GM19452 (cell line): ENCODE results near the gene TJP3.
"Not testable (repeated sequence)": the region's sequence is repeated elsewhere in the genome, so short reads cannot be mapped to it uniquely, and the experiment has no call there.

Experiments used
- ATAC-seq: cut with Tn5 transposase; IDR thresholded peaks from one replicate; pipeline ENCODE4 v1.9.1; 2021; ENCODE audit not compliant: unreplicated experiment

Gene TJP3

GRCh38 chr19:3765757-3766156, 57.6 kb downstream of the TJP3 start:
- not testable (repeated sequence) for ATAC-seq

DNA sequence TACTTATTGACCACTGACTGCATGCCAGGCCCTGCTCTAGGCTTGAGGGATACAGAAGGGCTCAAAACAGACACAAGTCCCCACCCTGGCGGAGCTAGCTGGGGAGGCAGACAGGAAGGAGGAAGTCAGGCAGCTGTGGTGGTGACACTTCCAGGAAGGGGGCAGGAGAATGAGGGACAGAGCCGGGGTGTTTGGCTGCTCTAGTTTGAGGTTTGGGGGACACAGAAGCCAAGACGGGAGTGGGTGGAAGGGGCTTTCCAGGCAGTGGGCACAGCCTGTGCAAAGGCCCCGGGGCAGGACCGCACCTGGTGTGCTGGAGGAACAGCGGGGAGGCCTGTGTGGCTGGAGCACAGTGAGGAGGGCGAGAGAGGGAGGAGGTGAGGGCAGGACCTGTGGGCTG, 58.3 kb downstream of the TJP3 start:
- no peak for ATAC-seq

DNA sequence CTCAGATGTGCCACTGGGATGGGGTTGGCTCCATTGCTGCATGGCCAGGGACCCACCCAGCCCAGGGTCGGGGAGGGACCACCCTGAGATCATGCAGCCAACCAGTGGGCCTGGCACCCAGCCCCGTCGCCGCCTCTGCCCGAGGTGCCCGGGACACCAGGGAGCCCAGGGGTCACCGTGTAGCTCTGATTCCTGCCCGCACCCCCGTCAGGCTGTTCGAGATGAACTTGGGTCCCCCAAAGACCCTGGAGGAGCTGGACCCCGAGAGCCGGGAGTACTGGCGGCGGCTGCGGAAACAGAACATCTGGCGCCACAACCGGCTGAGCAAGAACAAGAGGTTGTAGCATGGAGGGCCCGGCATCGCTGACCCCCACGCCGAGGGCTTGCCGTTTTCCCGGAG, 58.9 kb downstream of the TJP3 start:
- no peak for ATAC-seq

GRCh38 chr19:3768015-3768747, 60.0 kb downstream of the TJP3 start:
- ATAC-seq, result no peak

DNA sequence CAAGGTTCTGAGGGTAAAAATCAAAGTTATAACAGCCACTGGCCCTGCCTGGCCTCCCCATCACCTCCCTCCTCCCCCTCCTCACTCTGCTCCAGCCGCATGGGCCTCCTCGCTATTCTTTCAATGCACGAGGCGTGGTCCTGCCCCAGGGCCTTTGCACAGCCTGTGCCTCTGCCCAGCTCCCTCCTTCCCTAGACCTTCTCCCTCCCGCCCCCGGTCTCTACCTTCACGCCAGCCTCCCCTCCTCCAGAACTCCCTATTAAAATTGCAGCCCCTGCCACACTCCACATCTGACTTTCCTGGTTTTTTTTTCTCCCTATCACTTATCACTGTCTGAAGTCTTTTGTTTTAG, 60.5 kb downstream of the TJP3 start:
- no peak for ATAC-seq

DNA sequence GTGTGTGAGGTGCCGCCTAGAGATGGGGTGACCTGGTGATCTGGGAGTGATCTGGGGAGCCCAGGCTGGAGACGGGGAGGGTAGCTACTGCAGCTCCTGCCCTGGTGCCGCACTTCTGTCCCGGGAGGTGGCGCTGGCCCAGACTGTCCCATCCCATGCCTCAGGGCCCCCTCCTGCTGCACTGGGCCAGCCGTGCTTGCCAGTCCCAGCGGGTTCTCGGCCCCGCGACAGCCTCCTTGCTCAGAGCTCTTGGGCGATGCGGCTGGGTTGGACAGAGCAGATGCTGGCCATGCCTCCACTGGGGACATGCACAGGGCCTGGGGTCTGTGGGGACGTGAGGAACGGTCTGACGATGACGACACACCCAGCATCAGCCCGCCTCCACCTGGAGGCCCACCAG, 61.3 kb downstream of the TJP3 start:
- ATAC-seq, result no peak

GRCh38 chr19:3770136-3770999, 62.2 kb downstream of the TJP3 start:
- no peak for ATAC-seq

- no peak for ATAC-seq
Observed at GRCh38 chr19:3771000-3771905, 63.1 kb downstream of the TJP3 start.

GRCh38 chr19:3771906-3772455, 63.8 kb downstream of the TJP3 start, which contains the start of gene RAX2:
Gene RAX2, minus strand, starts transcription at chr19:3772228. Its CDS starts 486 bp downstream, at chr19:3771742.
- no peak for ATAC-seq

- no peak for ATAC-seq
Observed at GRCh38 chr19:3773814-3774515, 65.8 kb downstream of the TJP3 start.

DNA sequence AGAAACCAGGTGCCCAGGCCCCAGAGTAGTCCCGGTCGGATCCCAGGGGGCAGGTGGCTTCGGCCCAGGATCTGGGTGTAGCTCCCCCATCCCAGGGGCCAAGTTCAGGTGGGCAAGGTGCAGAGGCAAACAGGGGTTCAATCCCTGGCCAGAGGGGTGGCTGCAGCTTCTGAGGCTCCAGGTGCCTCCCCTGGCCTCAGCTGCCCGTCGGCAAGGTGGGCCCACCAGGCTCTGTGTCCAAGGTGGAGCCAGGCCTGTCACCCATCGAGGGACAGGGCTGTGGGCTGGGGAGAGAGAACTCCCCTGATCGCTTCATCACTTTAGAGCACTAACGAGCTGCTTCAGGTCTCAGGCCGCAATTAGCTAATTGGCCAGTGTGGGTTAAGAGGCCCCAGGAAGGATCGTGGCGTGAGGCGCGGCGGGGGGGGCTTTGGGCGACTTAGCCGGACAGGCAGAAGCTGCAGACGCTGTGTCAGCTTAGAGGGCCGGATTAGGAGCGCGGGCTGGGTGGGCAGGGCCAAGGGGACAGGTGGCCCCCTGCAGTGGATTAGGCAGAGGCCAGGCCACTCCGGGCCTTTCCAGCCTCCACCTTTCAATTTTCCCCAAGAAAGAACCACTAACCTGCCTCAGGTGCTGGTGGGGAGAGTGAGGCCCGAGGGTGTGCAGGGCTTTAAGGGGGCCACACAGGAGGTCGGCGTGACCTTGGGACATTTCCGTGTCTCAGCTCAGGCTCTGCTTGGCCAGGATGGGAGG, 66.6 kb downstream of the TJP3 start:
- no peak for ATAC-seq

DNA sequence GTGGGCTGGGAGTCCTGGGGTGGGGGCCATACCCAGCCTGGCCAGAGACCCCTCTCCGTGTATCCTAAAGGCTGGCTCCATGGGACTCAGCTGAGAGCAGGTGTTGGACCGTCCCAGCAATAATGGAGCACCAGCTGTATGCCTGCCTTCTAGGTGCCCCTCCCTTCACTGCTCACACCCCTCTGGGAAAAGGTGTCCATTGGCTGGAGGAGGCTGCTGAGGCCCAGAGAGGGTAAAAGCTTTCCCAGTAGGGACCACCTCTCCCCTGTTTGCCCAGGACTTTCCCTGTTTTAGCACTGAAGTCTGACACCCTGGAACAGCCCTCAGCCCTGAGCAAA, 67.2 kb downstream of the TJP3 start:
- no peak for ATAC-seq

DNA sequence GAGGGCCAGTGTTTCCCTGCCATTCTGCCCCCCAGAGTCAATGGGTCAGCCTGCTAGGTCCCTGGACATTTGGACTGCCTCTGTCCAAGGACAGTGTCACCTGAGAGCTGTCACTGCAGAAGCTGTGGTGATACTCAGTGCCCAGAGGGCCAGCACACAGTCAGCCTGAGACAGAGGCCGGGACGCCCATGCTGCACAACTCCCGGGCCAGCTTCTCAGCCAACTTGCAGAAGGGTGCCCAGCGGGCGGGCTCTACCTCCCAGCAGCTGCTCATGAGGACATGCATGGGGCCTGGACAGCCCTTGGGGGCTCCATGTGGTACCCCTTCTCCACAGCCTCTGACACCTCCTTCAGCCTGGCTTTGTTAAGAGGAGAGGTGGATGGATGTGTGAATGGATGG, 67.6 kb downstream of the TJP3 start:
- no peak for ATAC-seq

DNA sequence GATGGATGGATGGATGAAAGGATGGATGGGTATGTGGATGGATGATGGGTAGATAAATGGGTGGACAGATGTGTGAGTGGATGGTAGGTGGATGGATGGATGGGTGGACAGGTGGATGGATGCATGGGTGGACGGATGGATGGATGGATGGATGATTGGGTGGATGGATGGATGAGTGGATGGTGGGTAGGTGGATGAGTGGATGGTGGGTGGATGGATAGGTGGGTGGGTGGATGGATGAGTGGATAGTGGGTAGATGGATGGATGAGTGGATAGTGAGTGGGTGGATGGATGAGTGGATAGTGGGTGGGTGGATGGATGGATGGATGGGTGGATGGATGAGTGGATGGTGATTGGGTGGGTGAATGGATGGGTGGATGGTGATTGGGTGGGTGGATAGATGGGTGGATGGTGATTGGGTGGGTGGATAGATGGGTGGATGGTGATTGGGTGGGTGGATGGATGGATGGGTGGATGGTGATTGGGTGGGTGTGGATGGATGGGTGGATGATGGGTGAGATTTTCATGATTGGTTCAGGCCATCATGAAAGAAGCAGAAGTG, 68.4 kb downstream of the TJP3 start:
- ATAC-seq, result no peak

GRCh38 chr19:3778104-3778867, 70.1 kb downstream of the TJP3 start:
- no peak for ATAC-seq

DNA sequence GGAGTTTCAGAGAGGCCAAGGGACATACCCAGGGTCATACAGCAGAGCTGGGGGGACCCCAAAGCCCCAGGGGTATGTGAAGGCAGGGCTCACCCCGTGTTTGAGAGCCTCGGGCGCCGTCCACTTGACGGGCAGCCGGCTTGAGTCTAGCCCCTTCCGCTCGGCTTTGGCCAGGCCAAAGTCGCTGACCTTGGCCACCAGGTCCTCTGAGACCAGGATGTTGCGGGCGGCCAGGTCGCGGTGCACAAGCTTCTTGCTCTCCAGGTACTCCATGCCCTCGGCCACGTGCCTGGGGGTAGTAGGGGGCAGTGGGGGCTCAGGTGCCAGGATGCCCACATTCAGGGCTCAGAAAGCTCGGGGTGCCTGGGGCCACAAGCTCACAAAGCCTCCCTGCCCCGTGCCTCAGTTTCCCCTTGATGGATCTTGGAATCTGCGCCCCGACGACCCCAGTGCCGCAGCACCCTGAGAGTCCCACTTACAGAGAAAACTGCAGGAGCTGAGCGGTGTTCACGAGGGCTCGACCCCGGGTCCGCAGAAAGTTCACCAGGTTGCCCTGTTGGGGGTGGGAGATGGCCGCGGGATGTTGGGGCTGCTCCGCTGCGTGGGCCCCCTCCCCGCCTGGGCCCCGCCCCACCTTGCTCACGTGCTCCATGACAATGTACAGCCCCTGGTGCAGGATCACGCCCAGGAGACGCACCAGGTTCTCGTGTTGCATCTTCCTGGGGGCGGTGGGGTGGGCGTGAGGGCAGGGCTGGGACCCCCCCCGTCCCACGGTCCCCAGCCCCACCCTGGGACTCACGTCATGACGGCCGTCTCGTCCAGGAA, 70.9 kb downstream of the TJP3 start:
- no peak for ATAC-seq

- no peak for ATAC-seq
Observed at GRCh38 chr19:3780786-3781304, 72.7 kb downstream of the TJP3 start.

DNA sequence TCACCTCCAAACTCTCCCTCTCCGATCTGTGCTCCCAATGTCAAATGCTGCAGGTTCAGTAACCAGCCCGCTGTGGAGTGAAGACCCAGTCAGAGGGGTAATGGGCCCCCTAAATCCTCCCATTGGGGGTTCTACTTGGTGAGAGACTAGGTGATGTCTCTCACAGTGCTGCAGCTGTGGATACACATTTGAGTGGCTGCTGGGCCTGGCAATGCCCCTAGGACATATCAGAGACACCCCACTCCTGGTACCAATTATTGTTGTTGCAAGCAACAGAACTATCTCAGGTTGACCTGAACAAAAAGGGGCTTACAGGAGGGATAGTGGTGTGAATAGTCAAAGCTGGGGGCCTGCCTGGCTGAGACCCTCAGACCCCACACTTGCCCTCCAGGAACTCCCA, 73.4 kb downstream of the TJP3 start:
- ATAC-seq, result no peak
